Neuronal stem cell (in vitro differentiated cells): Measurements from ENCODE around the gene TNS1.
A peak's percentile ranks its signal among the peaks of the same experiment; 100 is the strongest.

Experiments used
- DNase-seq: peaks from one replicate; pipeline ENCODE4 v3.0.0-alpha.2; 2013; ENCODE audit warnings: low spot score
- H2AFZ ChIP-seq: one replicate; pipeline ENCODE4 v1.6.1; 2013; ENCODE audit warnings: mild to moderate bottlenecking, low read length, inconsistent platforms
- H2AK5ac ChIP-seq: 2 replicates; pipeline ENCODE4 v1.6.1; 2013; ENCODE audit warnings: low read depth, mild to moderate bottlenecking, inconsistent platforms, low read length, moderate library complexity, mixed read lengths
- H2BK120ac ChIP-seq: 2 replicates; pipeline ENCODE4 v1.6.1; 2013; ENCODE audit warnings: low read depth, mild to moderate bottlenecking, inconsistent platforms, low read length, moderate library complexity, mixed read lengths
- H2BK12ac ChIP-seq: one replicate; pipeline ENCODE4 v1.6.1; 2013; ENCODE audit warnings: low read length, inconsistent platforms
- H2BK15ac ChIP-seq: 2 replicates; pipeline ENCODE4 v1.6.1; 2013; ENCODE audit warnings: mild to moderate bottlenecking, low read length, inconsistent platforms, mixed read lengths
- H2BK5ac ChIP-seq: one replicate; pipeline ENCODE4 v1.6.1; 2013; ENCODE audit warnings: inconsistent platforms, mild to moderate bottlenecking, low read length, moderate library complexity
- H3K14ac ChIP-seq: one replicate; pipeline ENCODE4 v1.6.1; 2013; ENCODE audit warnings: low read length, inconsistent platforms
- H3K18ac ChIP-seq: 2 replicates; pipeline ENCODE4 v1.6.1; 2013; ENCODE audit warnings: low read length, inconsistent platforms
- H3K23ac ChIP-seq: 2 replicates; pipeline ENCODE4 v1.6.1; 2013; ENCODE audit warnings: low read depth, mild to moderate bottlenecking, mixed read lengths, low read length, inconsistent platforms; ENCODE audit not compliant: poor library complexity
- H3K27ac ChIP-seq: replicated peaks from 3 replicates; pipeline ENCODE4 v1.5.1; 2013; ENCODE audit warnings: low read length, inconsistent platforms
- H3K27me3 ChIP-seq, 3 experiments: 2 replicates each; pipeline ENCODE4 v1.6.1; 2013; ENCODE audit warnings: low read length in 3 of 3, mild to moderate bottlenecking in 2 of 3, inconsistent platforms in 1 of 3, low read depth in 1 of 3, mixed read lengths in 1 of 3, moderate library complexity in 1 of 3; ENCODE audit not compliant: control insufficient read depth in 3 of 3, insufficient read depth in 3 of 3
- H3K36me3 ChIP-seq, 2 donors: replicated peaks in 1 of 2; 2 replicates each; pipeline ENCODE4 v1.6.1; 2013; ENCODE audit warnings: low read length in 2 of 2; ENCODE audit not compliant: control insufficient read depth in 2 of 2, insufficient read depth in 2 of 2
- H3K4ac ChIP-seq: 2 replicates; pipeline ENCODE4 v1.6.1; 2013; ENCODE audit warnings: inconsistent platforms, mild to moderate bottlenecking, low read length, moderate library complexity
- H3K4me1 ChIP-seq, 2 donors: 1 replicate in 1 of 2; 2 replicates in 1 of 2; pipeline ENCODE4 v1.6.1; 2013; ENCODE audit warnings: low read length in 2 of 2, low read depth in 1 of 2; ENCODE audit not compliant: control insufficient read depth in 2 of 2, insufficient read depth in 1 of 2
- H3K4me2 ChIP-seq: one replicate; pipeline ENCODE4 v1.6.1; 2013; ENCODE audit warnings: mild to moderate bottlenecking, low read length, inconsistent platforms; ENCODE audit not compliant: insufficient read depth, poor library complexity, severe bottlenecking
- H3K4me3 ChIP-seq, 2 donors: 2 replicates each; pipeline ENCODE4 v1.5.1; 2013; ENCODE audit warnings: low read length in 2 of 2, mild to moderate bottlenecking in 2 of 2, inconsistent platforms in 1 of 2, moderate library complexity in 1 of 2
- H3K79me1 ChIP-seq: one replicate; pipeline ENCODE4 v1.6.1; 2013; ENCODE audit warnings: low read depth, mild to moderate bottlenecking, inconsistent platforms, low read length, moderate library complexity
- H3K9ac ChIP-seq: one replicate; pipeline ENCODE4 v1.6.1; 2013; ENCODE audit warnings: mild to moderate bottlenecking, low read depth, low read length, inconsistent platforms; ENCODE audit not compliant: poor library complexity
- H3K9me3 ChIP-seq, 2 donors: replicated peaks in 1 of 2; 2 replicates each; pipeline versions ENCODE3 to v1.6.1; 2013; ENCODE audit warnings: low read length in 2 of 2, mild to moderate bottlenecking in 2 of 2, inconsistent platforms in 1 of 2, low read depth in 1 of 2, mixed read lengths in 1 of 2, moderate library complexity in 1 of 2; ENCODE audit not compliant: control insufficient read depth in 2 of 2, insufficient read depth in 1 of 2
- H4K8ac ChIP-seq: one replicate; pipeline ENCODE4 v1.6.1; 2013; ENCODE audit warnings: low read depth, mild to moderate bottlenecking, inconsistent platforms, low read length, moderate library complexity
- H4K91ac ChIP-seq: one replicate; pipeline ENCODE4 v1.6.1; 2013; ENCODE audit warnings: low read length, low read depth, mild to moderate bottlenecking, inconsistent platforms; ENCODE audit not compliant: poor library complexity
- WGBS, 2 donors: extraction: QIAGEN DNeasy Blood & Tissue Kit; methylation state at CpG; one replicate each; pipeline ENCODE4 v1.1.7; 2013; ENCODE audit warnings: missing lambda C conversion rate in 2 of 2, mixed read lengths in 1 of 2; ENCODE audit not compliant: insufficient read length in 2 of 2, insufficient replicate concordance in 1 of 2; ENCODE audit errors: extremely low coverage in 2 of 2; 5-methylcytosine and 5-hydroxymethylcytosine counted together

Gene TNS1

GRCh38 chr2:217951521-217952247, 51.1 kb downstream of the TNS1 start:
- H2BK5ac ChIP-seq = no peak overlapping the region
- no peak overlapping the region for H3K4me3 ChIP-seq
- WGBS, 2 donors = no CpG with 5 or more reads among the region's 11 CpGs
- peaks cover 0 to 2% (median 0%) of the 10 kb centered on the region in 3 experiments for H3K27me3 ChIP-seq
- H3K4ac ChIP-seq = no peak overlapping the region
- no peaks in the 10 kb centered on the region for H3K9me3 ChIP-seq
- H2AFZ ChIP-seq = no peak overlapping the region
- H3K4me2 ChIP-seq = no peak overlapping the region
- no peak overlapping the region for H3K27ac ChIP-seq
- no peak for DNase-seq
- no peak overlapping the region for H2BK15ac ChIP-seq
- H3K4me1 ChIP-seq = peaks cover 6% of the 10 kb centered on the region in 2 donors
- H3K79me1 ChIP-seq = no peaks in the 10 kb centered on the region
- no peak overlapping the region for H4K91ac ChIP-seq
- H4K8ac ChIP-seq = no peak overlapping the region
- H2AK5ac ChIP-seq = no peak overlapping the region
- H3K23ac ChIP-seq = no peak overlapping the region
- H3K18ac ChIP-seq = no peak overlapping the region
- no peaks in the 10 kb centered on the region for H3K36me3 ChIP-seq
- H2BK120ac ChIP-seq = no peak overlapping the region
- H2BK12ac ChIP-seq = no peak overlapping the region
- no peak overlapping the region for H3K14ac ChIP-seq
- H3K9ac ChIP-seq = no peak overlapping the region

- H3K23ac ChIP-seq = no peak overlapping the region
- H3K4me3 ChIP-seq = no peak overlapping the region
- no peak overlapping the region for H2BK15ac ChIP-seq
- H3K4me2 ChIP-seq = no peak overlapping the region
- H3K4me1 ChIP-seq = peaks cover 6% of the 10 kb centered on the region in 2 donors
- no peak overlapping the region for H3K4ac ChIP-seq
- H3K27ac ChIP-seq = no peak overlapping the region
- no peak overlapping the region for H2BK5ac ChIP-seq
- no peak for DNase-seq
- no peak overlapping the region for H2BK120ac ChIP-seq
- no peak overlapping the region for H2AFZ ChIP-seq
- no peak overlapping the region for H2BK12ac ChIP-seq
- H3K9ac ChIP-seq = no peak overlapping the region
- no peak overlapping the region for H4K8ac ChIP-seq
- WGBS, 2 donors = no CpG with 5 or more reads among the region's 4 CpGs
- no peaks in the 10 kb centered on the region for H3K36me3 ChIP-seq
- no peaks in the 10 kb centered on the region for H3K9me3 ChIP-seq
- no peak overlapping the region for H2AK5ac ChIP-seq
- no peaks in the 10 kb centered on the region for H3K79me1 ChIP-seq
- H3K18ac ChIP-seq = no peak overlapping the region
- H3K27me3 ChIP-seq = peaks cover 0 to 4% (median 0%) of the 10 kb centered on the region in 3 experiments
- H3K14ac ChIP-seq = no peak overlapping the region
- H4K91ac ChIP-seq = no peak overlapping the region
Measured at GRCh38 chr2:217951091-217951490, 51.7 kb downstream of the TNS1 start.

GRCh38 chr2:217950401-217950871, 52.4 kb downstream of the TNS1 start:
- Histone ChIP-seq H2AFZ (no peak overlapping the region), H2BK12ac (no peak overlapping the region), H3K18ac (peak overlapping the region; percentile 66), H3K4me3 (no peak overlapping the region), H3K9me3 (no peaks in the 10 kb centered on the region), H3K4ac (no peak overlapping the region), H2BK15ac (peak overlapping the region; percentile 54), H2BK5ac (no peak overlapping the region), H2BK120ac (peak overlapping the region; percentile 32), H3K14ac (peak overlapping the region; percentile 23), H3K79me1 (no peaks in the 10 kb centered on the region), H3K4me1 (peaks cover 6% of the 10 kb centered on the region in 2 donors), H3K9ac (peak overlapping the region; percentile 27), H4K8ac (no peak overlapping the region), H4K91ac (no peak overlapping the region), H2AK5ac (peak overlapping the region; percentile 24), H3K23ac (no peak overlapping the region), H3K36me3 (no peaks in the 10 kb centered on the region), H3K27me3 (peaks cover 0 to 7% (median 0%) of the 10 kb centered on the region in 3 experiments), H3K4me2 (no peak overlapping the region), H3K27ac (no peak overlapping the region)
- no peak for DNase-seq
- no CpG with 5 or more reads among the region's 10 CpGs for whole genome bisulfite sequencing, 2 donors

- no peak for DNase-seq
- peaks cover 0 to 7% (median 0%) of the 10 kb centered on the region in 3 experiments for H3K27me3 ChIP-seq
- H3K9me3 ChIP-seq = no peaks in the 10 kb centered on the region
- no peak overlapping the region for H3K27ac ChIP-seq
- no peak overlapping the region for H2BK12ac ChIP-seq
- H4K91ac ChIP-seq = no peak overlapping the region
- no peak overlapping the region for H3K4ac ChIP-seq
- H2AFZ ChIP-seq = no peak overlapping the region
- H3K79me1 ChIP-seq = no peaks in the 10 kb centered on the region
- H2BK5ac ChIP-seq = no peak overlapping the region
- H3K36me3 ChIP-seq = no peaks in the 10 kb centered on the region
- no peak overlapping the region for H3K14ac ChIP-seq
- H3K4me1 ChIP-seq = peaks cover 6% of the 10 kb centered on the region in 2 donors
- no peak overlapping the region for H4K8ac ChIP-seq
- no peak overlapping the region for H3K18ac ChIP-seq
- no peak overlapping the region for H2BK120ac ChIP-seq
- H2BK15ac ChIP-seq = no peak overlapping the region
- H3K4me2 ChIP-seq = no peak overlapping the region
- H3K9ac ChIP-seq = no peak overlapping the region
- H3K4me3 ChIP-seq = no peak overlapping the region
- peak overlapping the region; percentile 6 for H2AK5ac ChIP-seq
- no peak overlapping the region for H3K23ac ChIP-seq
Measured at GRCh38 chr2:217949447-217949846, 53.3 kb downstream of the TNS1 start.
